CD4-positive, alpha-beta T cell (primary cell): ENCODE results near the gene ANKZF1. TPM values are rescaled to one million over a fixed set of nuclear protein-coding genes. Genes with fewer than 3 reads are reported as not detected.

Experiments
- ATAC-seq: fragments of 200-7000 bp; cut with Tn5 transposase; one replicate; pipeline ENCODE4 v1.10.0; 2022; ENCODE audit warnings: mild to moderate bottlenecking; ENCODE audit not compliant: poor library complexity
- CTCF ChIA-PET: fragments of 350-600 bp; sonication (Branson Sonifier 250); formaldehyde crosslinking; loops from one replicate; lab custom pipeline; 2021; ENCODE audit warnings: antibody characterized with exemption, inconsistent platforms; lab: Charles Lee
- POLR2A ChIA-PET: fragments of 350-600 bp; sonication (Branson Sonifier 250); formaldehyde crosslinking; loops from one replicate; lab custom pipeline; 2021; ENCODE audit warnings: antibody characterized with exemption, inconsistent platforms; lab: Charles Lee
- DNase-seq, 14 experiments: peaks; one replicate each; pipeline ENCODE4 v3.0.0-alpha.2; 2013 to 2020; ENCODE audit warnings: mixed read lengths in 2 of 14
- H3K27ac ChIP-seq, 2 donors: one replicate each; pipeline versions ENCODE4 v1.5.1 to v1.7.0; 2013; ENCODE audit warnings: low read length in 2 of 2, low read depth in 1 of 2, mild to moderate bottlenecking in 1 of 2
- H3K27me3 ChIP-seq, 2 experiments: 1 replicate in 1 of 2; 2 replicates in 1 of 2; pipeline versions ENCODE4 v1.6.1 to v1.7.0; 2013; ENCODE audit warnings: low read length in 2 of 2, control low read depth in 1 of 2, mild to moderate bottlenecking in 1 of 2, moderate library complexity in 1 of 2; ENCODE audit not compliant: insufficient read depth in 2 of 2, control insufficient read depth in 1 of 2
- H3K36me3 ChIP-seq: one replicate; pipeline ENCODE4 v1.6.1; 2013; ENCODE audit warnings: low read length, control low read depth; ENCODE audit not compliant: insufficient read depth
- H3K4me1 ChIP-seq: one replicate; pipeline ENCODE4 v1.6.1; 2013; ENCODE audit warnings: low read length, control low read depth; ENCODE audit not compliant: insufficient read depth
- H3K4me3 ChIP-seq: one replicate; pipeline ENCODE4 v1.5.1; 2013; ENCODE audit warnings: mild to moderate bottlenecking, low read length, moderate library complexity
- H3K9me3 ChIP-seq, 2 experiments: 1 replicate in 1 of 2; 2 replicates in 1 of 2; pipeline versions ENCODE4 v1.6.1 to v1.7.0; 2013; ENCODE audit warnings: low read length in 2 of 2, mild to moderate bottlenecking in 2 of 2, control low read depth in 1 of 2, moderate library complexity in 1 of 2; ENCODE audit not compliant: control insufficient read depth in 1 of 2, insufficient read depth in 1 of 2
- H3K27ac Mint-ChIP-seq: one replicate; pipeline ENCODE4 v1.8.0; 2020; ENCODE audit warnings: mixed read lengths
- H3K27me3 Mint-ChIP-seq: one replicate; pipeline ENCODE4 v1.8.0; 2021; ENCODE audit warnings: mixed read lengths
- H3K36me3 Mint-ChIP-seq: one replicate; pipeline ENCODE4 v1.8.0; 2021; ENCODE audit warnings: low read depth, mixed read lengths
- H3K4me1 Mint-ChIP-seq: one replicate; pipeline ENCODE4 v1.8.0; 2021; ENCODE audit warnings: low read depth, mixed read lengths
- H3K4me3 Mint-ChIP-seq: one replicate; pipeline ENCODE4 v1.8.0; 2020; ENCODE audit warnings: mild to moderate bottlenecking, mixed read lengths
- H3K9me3 Mint-ChIP-seq: one replicate; pipeline ENCODE4 v1.8.0; 2020; ENCODE audit warnings: mixed read lengths
- CTCF ChIP-seq: fragments of 200-600 bp; IDR thresholded peaks from one replicate; pipeline ENCODE4 v1.8.0; 2022; ENCODE audit warnings: antibody characterized with exemption, mild to moderate bottlenecking
- intact Hi-C, 2 experiments: fragments of 100-400 bp; cut with DNase I in 1 of 2; cut with micrococcal nuclease in 1 of 2; formaldehyde crosslinking; loops; one replicate each; pipeline versions ENCODE4 v1.15.1 to v1.9.0; 2023 to 2025; cut with DNase I, micrococcal nuclease
- total RNA-seq, 174 experiments: library from RNA in 2 of 174; stranded (reverse) in 2 of 174; gene quantifications; one replicate each; pipeline ENCODE4 v1.2.3 and lab custom pipeline; 2021 to 2026

The ANKZF1 gene
- total RNA-seq, 2 experiments from 2014 or later = 128 to 135 TPM

- Mint-ChIP-seq H3K9me3 (no peaks in the 10 kb centered on the region), H3K4me3 (peak overlapping the region; percentile 83), H3K27ac (peak overlapping the region; percentile 99), H3K36me3 (peaks cover 71% of the 10 kb centered on the region), H3K4me1 (peaks cover 64% of the 10 kb centered on the region), H3K27me3 (no peaks in the 10 kb centered on the region)
- intact Hi-C loops = loop anchor here (1.0 to 5.0 kb wide), 8 partner anchors 10 to 63 kb away; partner anchors contain the start of genes DNAJB2 (in 1 of the 2), GLB1L (in 1 of the 2) and STK16 (in 1 of the 2)
- TF ChIP-seq CTCF = no peak
- peaks cover 51% of the 10 kb centered on the region for H3K36me3 ChIP-seq
- DNase-seq = no peak
- POLR2A ChIA-PET = interaction anchor here (1.0 to 5.3 kb wide), 17 partner anchors 10 to 1012 kb away, joined by 3 to 181 read pairs (median 7); partner anchors contain the start of genes ABCB6, ARPC2, CNPPD1 and DNAJB2
- ATAC-seq = no peak
- no peaks in the 10 kb centered on the region for H3K27me3 ChIP-seq
- CTCF ChIA-PET = interaction anchor here (0.8 to 5.1 kb wide), 5 partner anchors 17 to 66 kb away, joined by 3 to 42 read pairs (median 4); partner anchors contain the start of genes DNAJB2 and TUBA4B
- H3K27ac ChIP-seq = peak overlapping the region; percentile 46 to 91
- peak overlapping the region; percentile 76 for H3K4me3 ChIP-seq
- no peaks in the 10 kb centered on the region for H3K9me3 ChIP-seq
- H3K4me1 ChIP-seq = peaks cover 49% of the 10 kb centered on the region
These were observed 698 bp upstream of the ANKZF1 start for GRCh38 chr2:219228911-219229304.

- Mint-ChIP-seq H3K36me3 (peaks cover 71% of the 10 kb centered on the region), H3K27me3 (no peaks in the 10 kb centered on the region), H3K4me1 (peaks cover 63% of the 10 kb centered on the region), H3K4me3 (peak overlapping the region; percentile 96), H3K9me3 (no peaks in the 10 kb centered on the region), H3K27ac (peak overlapping the region; percentile 99)
- TF ChIP-seq CTCF = no peak
- no peaks in the 10 kb centered on the region for H3K9me3 ChIP-seq
- ChIA-PET POLR2A (interaction anchor here (0.6 to 5.3 kb wide), 23 partner anchors 10 to 832 kb away, joined by 3 to 181 read pairs (median 6); partner anchors contain the start of genes ABCB6, CNPPD1, DNAJB2 and DNPEP), CTCF (interaction anchor here (0.8 to 5.1 kb wide), 14 partner anchors 14 to 332 kb away, joined by 3 to 42 read pairs (median 3); partner anchors contain the start of genes DNAJB2 and TUBA4B)
- ATAC-seq = peak; percentile 15
- H3K27me3 ChIP-seq = no peaks in the 10 kb centered on the region
- intact Hi-C loops = loop anchor here (1.0 kb wide), 3 partner anchors 14 to 65 kb away; no protein-coding TSS in a partner anchor
- peaks cover 49% of the 10 kb centered on the region for H3K4me1 ChIP-seq
- H3K4me3 ChIP-seq = peak overlapping the region; percentile 76
- H3K36me3 ChIP-seq = peaks cover 51% of the 10 kb centered on the region
- DNase-seq = peak in 6 of 14 experiments; percentile 24 to 64 (median 60)
- peak overlapping the region; percentile 46 to 91 for H3K27ac ChIP-seq
These were observed 494 bp downstream of the ANKZF1 start for GRCh38 chr2:219230059-219230540.

GRCh38 chr2:219234331-219234730 lies 4.7 kb downstream of the ANKZF1 start:
- H3K4me3 Mint-ChIP-seq = no peak overlapping the region
- ChIA-PET POLR2A (interaction anchor here (0.7 to 1.9 kb wide), 3 partner anchors 11 to 28 kb away, joined by 3 to 9 read pairs (median 4); partner anchors contain the start of genes GLB1L, STK16, TUBA4A and ZFAND2B), CTCF (interaction anchor here (1.3 kb wide), 1 partner anchor 61 kb away, joined by 7 read pairs; no protein-coding TSS in a partner anchor)
- H3K9me3 ChIP-seq = no peaks in the 10 kb centered on the region
- no peaks in the 10 kb centered on the region for H3K27me3 ChIP-seq
- H3K27me3 Mint-ChIP-seq = no peaks in the 10 kb centered on the region
- H3K4me1 ChIP-seq = peaks cover 29% of the 10 kb centered on the region
- no peak overlapping the region for H3K4me3 ChIP-seq
- DNase-seq = no peak
- no peak for TF ChIP-seq CTCF
- intact Hi-C loops = no loop called here
- H3K9me3 Mint-ChIP-seq = no peaks in the 10 kb centered on the region
- H3K36me3 ChIP-seq = peaks cover 67% of the 10 kb centered on the region
- H3K36me3 Mint-ChIP-seq = peaks cover 86% of the 10 kb centered on the region
- peaks cover 36% of the 10 kb centered on the region for H3K4me1 Mint-ChIP-seq
- H3K27ac Mint-ChIP-seq = peak overlapping the region; percentile 37
- no peak overlapping the region for H3K27ac ChIP-seq
- ATAC-seq = no peak
